Measurements from ENCODE around the gene SLC44A5. TPM values are rescaled to one million over a fixed set of nuclear protein-coding genes. Genes with fewer than 3 reads are reported as not detected.

SLC44A5 gene
- total RNA-seq, 2 donors from 2014 or later = 4.6 to 10.0 TPM

- Mint-ChIP-seq H3K27me3 (ENCODE audit: insufficient read depth) (no peaks in the 10 kb centered on the region), H3K27ac (no peak overlapping the region), H3K36me3 (ENCODE audit: low read depth) (no peaks in the 10 kb centered on the region), H3K4me1 (no peaks in the 10 kb centered on the region), H3K4me3 (no peak overlapping the region), H3K9me3 (no peaks in the 10 kb centered on the region)
- Histone ChIP-seq H3K27me3 (ENCODE audit: control insufficient read depth, insufficient read depth, low read length, poor library complexity, severe bottlenecking) (no peaks in the 10 kb centered on the region), H3K27ac (ENCODE audit: low read depth, low read length) (no peak overlapping the region), H3K9ac (ENCODE audit: extremely low read depth, low read length, poor library complexity, severe bottlenecking) (no peak overlapping the region), H3K4me1 (ENCODE audit: control insufficient read depth, insufficient read depth, low read length) (no peaks in the 10 kb centered on the region), H3K9me3 (ENCODE audit: control insufficient read depth, low read length) (no peaks in the 10 kb centered on the region), H3K4me3 (ENCODE audit: low read length) (no peak overlapping the region), H3K36me3 (ENCODE audit: control insufficient read depth, insufficient read depth, low read length) (no peaks in the 10 kb centered on the region)
- no peak for TF ChIP-seq CTCF (conservative IDR thresholded peaks at IDR 0.05)
- no peak for DNase-seq
- whole genome bisulfite sequencing, 2 experiments (ENCODE audit: insufficient coverage in 1 of 2, insufficient read length in 1 of 2) = 83% methylated on average over 1 of the region's 1 CpG; no CpG with 5 or more reads in 1 of the 2 experiments
Measured at GRCh38 chr1:75211648-75212047, 399.3 kb downstream of the SLC44A5 start.

- no peak overlapping the region for H3K4me3 ChIP-seq (ENCODE audit: low read length)
- Mint-ChIP-seq H3K4me3 (no peak overlapping the region), H3K27ac (no peak overlapping the region)
Measured at GRCh38 chr1:75208862-75209261, 402.1 kb downstream of the SLC44A5 start.

GRCh38 chr1:75203415-75204277 is 407.3 kb downstream of the SLC44A5 start:
- DNase-seq = peak; percentile 58
- no peaks in the 10 kb centered on the region for H3K36me3 Mint-ChIP-seq (ENCODE audit: low read depth)
- WGBS, 2 experiments (ENCODE audit: insufficient coverage in 1 of 2, insufficient read length in 1 of 2) = 29 to 41% methylated on average over 4 to 8 of the region's 8 CpGs
- H3K4me1 ChIP-seq (ENCODE audit: control insufficient read depth, insufficient read depth, low read length) = no peaks in the 10 kb centered on the region
- no peaks in the 10 kb centered on the region for H3K4me1 Mint-ChIP-seq
- H3K27ac ChIP-seq (ENCODE audit: low read depth, low read length) = no peak overlapping the region
- no peaks in the 10 kb centered on the region for H3K27me3 ChIP-seq (ENCODE audit: control insufficient read depth, insufficient read depth, low read length, poor library complexity, severe bottlenecking)
- no peak overlapping the region for H3K4me3 ChIP-seq (ENCODE audit: low read length)
- no peaks in the 10 kb centered on the region for H3K36me3 ChIP-seq (ENCODE audit: control insufficient read depth, insufficient read depth, low read length)
- no peaks in the 10 kb centered on the region for H3K9me3 ChIP-seq (ENCODE audit: control insufficient read depth, low read length)
- no peaks in the 10 kb centered on the region for H3K27me3 Mint-ChIP-seq (ENCODE audit: insufficient read depth)
- no peak overlapping the region for H3K4me3 Mint-ChIP-seq
- TF ChIP-seq CTCF (conservative IDR thresholded peaks at IDR 0.05) = peak; percentile 92
- H3K9me3 Mint-ChIP-seq = no peaks in the 10 kb centered on the region
- no peak overlapping the region for H3K9ac ChIP-seq (ENCODE audit: extremely low read depth, low read length, poor library complexity, severe bottlenecking)
- no peak overlapping the region for H3K27ac Mint-ChIP-seq

More at GRCh38 chr1:75208862-75209261, 402.1 kb downstream of the SLC44A5 start:
- H3K4me1 Mint-ChIP-seq = no peaks in the 10 kb centered on the region
- Histone ChIP-seq H3K27me3 (ENCODE audit: control insufficient read depth, insufficient read depth, low read length, poor library complexity, severe bottlenecking) (no peaks in the 10 kb centered on the region), H3K36me3 (ENCODE audit: control insufficient read depth, insufficient read depth, low read length) (no peaks in the 10 kb centered on the region), H3K9me3 (ENCODE audit: control insufficient read depth, low read length) (no peaks in the 10 kb centered on the region), H3K27ac (ENCODE audit: low read depth, low read length) (no peak overlapping the region), H3K4me1 (ENCODE audit: control insufficient read depth, insufficient read depth, low read length) (no peaks in the 10 kb centered on the region), H3K9ac (ENCODE audit: extremely low read depth, low read length, poor library complexity, severe bottlenecking) (no peak overlapping the region)
- no peaks in the 10 kb centered on the region for H3K9me3 Mint-ChIP-seq
- DNase-seq = no peak
- H3K36me3 Mint-ChIP-seq (ENCODE audit: low read depth) = no peaks in the 10 kb centered on the region
- H3K27me3 Mint-ChIP-seq (ENCODE audit: insufficient read depth) = no peaks in the 10 kb centered on the region
- no peak for TF ChIP-seq CTCF (conservative IDR thresholded peaks at IDR 0.05)
